ENCODE data around the gene PRKCB.

DNA sequence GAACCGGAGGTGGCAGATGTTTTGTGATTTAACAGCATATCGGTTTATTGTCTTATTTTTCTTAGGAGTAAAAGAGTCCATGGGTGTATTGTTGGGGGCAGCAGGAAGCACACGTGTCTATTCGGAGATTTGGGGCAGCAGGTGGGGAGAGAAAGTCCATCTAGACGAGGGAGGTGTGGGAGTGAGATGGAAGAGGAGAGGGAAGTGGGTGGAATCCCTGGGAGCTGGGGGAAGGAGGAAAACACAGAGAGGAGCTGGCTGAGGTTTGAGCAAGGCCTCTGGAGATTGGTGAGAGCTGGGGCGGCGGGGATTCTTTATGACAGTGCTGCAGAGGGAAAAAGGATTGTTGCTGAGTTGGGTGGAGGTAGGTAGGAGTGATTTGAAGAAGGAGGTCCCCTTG lies 72.1 kb downstream of the PRKCB start:
- TF ChIP-seq, protein P1, sequence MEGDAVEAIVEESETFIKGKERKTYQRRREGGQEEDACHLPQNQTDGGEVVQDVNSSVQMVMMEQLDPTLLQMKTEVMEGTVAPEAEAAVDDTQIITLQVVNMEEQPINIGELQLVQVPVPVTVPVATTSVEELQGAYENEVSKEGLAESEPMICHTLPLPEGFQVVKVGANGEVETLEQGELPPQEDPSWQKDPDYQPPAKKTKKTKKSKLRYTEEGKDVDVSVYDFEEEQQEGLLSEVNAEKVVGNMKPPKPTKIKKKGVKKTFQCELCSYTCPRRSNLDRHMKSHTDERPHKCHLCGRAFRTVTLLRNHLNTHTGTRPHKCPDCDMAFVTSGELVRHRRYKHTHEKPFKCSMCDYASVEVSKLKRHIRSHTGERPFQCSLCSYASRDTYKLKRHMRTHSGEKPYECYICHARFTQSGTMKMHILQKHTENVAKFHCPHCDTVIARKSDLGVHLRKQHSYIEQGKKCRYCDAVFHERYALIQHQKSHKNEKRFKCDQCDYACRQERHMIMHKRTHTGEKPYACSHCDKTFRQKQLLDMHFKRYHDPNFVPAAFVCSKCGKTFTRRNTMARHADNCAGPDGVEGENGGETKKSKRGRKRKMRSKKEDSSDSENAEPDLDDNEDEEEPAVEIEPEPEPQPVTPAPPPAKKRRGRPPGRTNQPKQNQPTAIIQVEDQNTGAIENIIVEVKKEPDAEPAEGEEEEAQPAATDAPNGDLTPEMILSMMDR (IDR thresholded peaks at IDR 0.05), result no peak
- TF ChIP-seq POLR2AphosphoS5 (IDR thresholded peaks at IDR 0.05) (no peak), POLR2A (IDR thresholded peaks at IDR 0.05) (no peak)
